Caco-2 (cell line): Measurements from ENCODE around the gene RASSF4. TPM values are rescaled to one million over a fixed set of nuclear protein-coding genes. Genes with fewer than 3 reads are reported as not detected.

Experiments
- BruUV-seq: library from RNA; stranded (reverse); fragments of 400-500 nt; replicated peaks from 2 replicates; lab custom pipeline; 2021; lab: Mats Ljungman, UMichigan
- CTCF ChIA-PET: fragments of 300-600 bp; sonication (Branson Sonifier 250); formaldehyde crosslinking; loops from one replicate; lab custom pipeline; 2022; ENCODE audit warnings: antibody characterized with exemption; lab: Charles Lee
- POLR2A ChIA-PET: fragments of 300-600 bp; sonication (Branson Sonifier 250); formaldehyde crosslinking; loops from one replicate; lab custom pipeline; 2022; ENCODE audit warnings: antibody characterized with exemption; lab: Charles Lee
- DNase-seq, 2 experiments: peaks; one replicate each; pipeline versions ENCODE4 v3.0.0 to v3.0.0-alpha.2; 2020 to 2022
- H3K27me3 ChIP-seq: replicated peaks from 2 replicates; pipeline ENCODE4 v1.6.0; 2011; ENCODE audit warnings: low read length; ENCODE audit not compliant: control insufficient read depth, insufficient read depth
- H3K36me3 ChIP-seq: 2 replicates; pipeline ENCODE4 v1.5.1; 2011; ENCODE audit warnings: low read length; ENCODE audit not compliant: control insufficient read depth, insufficient read depth
- H3K4me1 ChIP-seq: fragments of 250-450 bp; sonication (Bioruptor Pico); 2 replicates; pipeline ENCODE4 v1.5.1; 2020; ENCODE audit warnings: mild to moderate bottlenecking
- H3K4me3 ChIP-seq: 2 replicates; pipeline ENCODE4 v1.5.1; 2011; ENCODE audit warnings: low read depth, mild to moderate bottlenecking, control low read depth, low read length
- H3K9me3 ChIP-seq: fragments of 250-450 bp; sonication (Bioruptor Pico); 2 replicates; pipeline ENCODE4 v1.5.1; 2020; ENCODE audit warnings: mild to moderate bottlenecking, moderate library complexity
- H3K27ac Mint-ChIP-seq: one replicate; pipeline ENCODE4 v1.8.0; 2022; ENCODE audit warnings: mixed read lengths; ENCODE audit not compliant: unreplicated experiment
- H3K27me3 Mint-ChIP-seq: one replicate; pipeline ENCODE4 v1.8.0; 2022; ENCODE audit warnings: mixed read lengths; ENCODE audit not compliant: insufficient read depth, unreplicated experiment
- H3K36me3 Mint-ChIP-seq: one replicate; pipeline ENCODE4 v1.8.0; 2022; ENCODE audit warnings: mild to moderate bottlenecking, mixed read lengths; ENCODE audit not compliant: insufficient read depth, unreplicated experiment
- H3K4me1 Mint-ChIP-seq: one replicate; pipeline ENCODE4 v1.8.0; 2022; ENCODE audit warnings: low read depth, mixed read lengths; ENCODE audit not compliant: unreplicated experiment
- H3K4me3 Mint-ChIP-seq: one replicate; pipeline ENCODE4 v1.8.0; 2022; ENCODE audit warnings: mild to moderate bottlenecking, moderate library complexity, mixed read lengths; ENCODE audit not compliant: unreplicated experiment
- H3K9me3 Mint-ChIP-seq: one replicate; pipeline ENCODE4 v1.8.0; 2022; ENCODE audit warnings: mixed read lengths; ENCODE audit not compliant: unreplicated experiment
- intact Hi-C: fragments of 100-400 bp; cut with micrococcal nuclease; formaldehyde crosslinking; loops from one replicate; pipeline ENCODE4 v1.10.0; 2022; ENCODE audit not compliant: unreplicated experiment
- total RNA-seq: library from RNA; stranded (reverse); gene quantifications from 2 replicates; pipeline ENCODE4 v1.2.3, GENCODE V29; 2022
- TF ChIP-seq, protein P1 (sequence below), 2 experiments: fragments of 200-600 bp in 1 of 2; IDR thresholded peaks; 1 replicate in 1 of 2; 2 replicates in 1 of 2; pipeline versions ENCODE4 v1.5.1 to v1.8.0; 2011 to 2022; ENCODE audit warnings: antibody characterized with exemption in 1 of 2, control low read depth in 1 of 2, inconsistent platforms in 1 of 2, low read depth in 1 of 2, low read length in 1 of 2, mild to moderate bottlenecking in 1 of 2, moderate library complexity in 1 of 2; ENCODE audit not compliant: insufficient read depth in 1 of 2, severe bottlenecking in 1 of 2, unreplicated experiment in 1 of 2

The RASSF4 gene
- total RNA-seq, 1 experiment from 2014 or later, result 55.6 TPM

GRCh38 chr10:44971434-44971833 lies 11.8 kb downstream of the RASSF4 start:
- 0 out of 2 replicates have a peak, but pooled peaks cover 4% of the 10 kb centered on the region for H3K36me3 ChIP-seq
- H3K4me3 ChIP-seq, result no peak overlapping the region
- no peak for DNase-seq
- H3K9me3 ChIP-seq, result no peaks in the 10 kb centered on the region
- Mint-ChIP-seq H3K4me1 (peaks cover 12% of the 10 kb centered on the region), H3K27ac (no peak overlapping the region), H3K36me3 (peaks cover 7% of the 10 kb centered on the region), H3K9me3 (no peaks in the 10 kb centered on the region), H3K4me3 (no peak overlapping the region), H3K27me3 (no peaks in the 10 kb centered on the region)
- H3K4me1 ChIP-seq, result peaks cover 48% of the 10 kb centered on the region
- ChIA-PET POLR2A (no interaction called here), CTCF (no interaction called here)
- intact Hi-C loops, result no loop called here
- BruUV-seq, result no TSS peak
- no peaks in the 10 kb centered on the region for H3K27me3 ChIP-seq
- TF ChIP-seq, protein P1, sequence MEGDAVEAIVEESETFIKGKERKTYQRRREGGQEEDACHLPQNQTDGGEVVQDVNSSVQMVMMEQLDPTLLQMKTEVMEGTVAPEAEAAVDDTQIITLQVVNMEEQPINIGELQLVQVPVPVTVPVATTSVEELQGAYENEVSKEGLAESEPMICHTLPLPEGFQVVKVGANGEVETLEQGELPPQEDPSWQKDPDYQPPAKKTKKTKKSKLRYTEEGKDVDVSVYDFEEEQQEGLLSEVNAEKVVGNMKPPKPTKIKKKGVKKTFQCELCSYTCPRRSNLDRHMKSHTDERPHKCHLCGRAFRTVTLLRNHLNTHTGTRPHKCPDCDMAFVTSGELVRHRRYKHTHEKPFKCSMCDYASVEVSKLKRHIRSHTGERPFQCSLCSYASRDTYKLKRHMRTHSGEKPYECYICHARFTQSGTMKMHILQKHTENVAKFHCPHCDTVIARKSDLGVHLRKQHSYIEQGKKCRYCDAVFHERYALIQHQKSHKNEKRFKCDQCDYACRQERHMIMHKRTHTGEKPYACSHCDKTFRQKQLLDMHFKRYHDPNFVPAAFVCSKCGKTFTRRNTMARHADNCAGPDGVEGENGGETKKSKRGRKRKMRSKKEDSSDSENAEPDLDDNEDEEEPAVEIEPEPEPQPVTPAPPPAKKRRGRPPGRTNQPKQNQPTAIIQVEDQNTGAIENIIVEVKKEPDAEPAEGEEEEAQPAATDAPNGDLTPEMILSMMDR (IDR thresholded peaks at IDR 0.05; ENCODE audit: insufficient read depth in 1 of 2, low read depth in 1 of 2, low read length in 1 of 2, severe bottlenecking in 1 of 2, unreplicated experiment in 1 of 2), result no peak

DNA sequence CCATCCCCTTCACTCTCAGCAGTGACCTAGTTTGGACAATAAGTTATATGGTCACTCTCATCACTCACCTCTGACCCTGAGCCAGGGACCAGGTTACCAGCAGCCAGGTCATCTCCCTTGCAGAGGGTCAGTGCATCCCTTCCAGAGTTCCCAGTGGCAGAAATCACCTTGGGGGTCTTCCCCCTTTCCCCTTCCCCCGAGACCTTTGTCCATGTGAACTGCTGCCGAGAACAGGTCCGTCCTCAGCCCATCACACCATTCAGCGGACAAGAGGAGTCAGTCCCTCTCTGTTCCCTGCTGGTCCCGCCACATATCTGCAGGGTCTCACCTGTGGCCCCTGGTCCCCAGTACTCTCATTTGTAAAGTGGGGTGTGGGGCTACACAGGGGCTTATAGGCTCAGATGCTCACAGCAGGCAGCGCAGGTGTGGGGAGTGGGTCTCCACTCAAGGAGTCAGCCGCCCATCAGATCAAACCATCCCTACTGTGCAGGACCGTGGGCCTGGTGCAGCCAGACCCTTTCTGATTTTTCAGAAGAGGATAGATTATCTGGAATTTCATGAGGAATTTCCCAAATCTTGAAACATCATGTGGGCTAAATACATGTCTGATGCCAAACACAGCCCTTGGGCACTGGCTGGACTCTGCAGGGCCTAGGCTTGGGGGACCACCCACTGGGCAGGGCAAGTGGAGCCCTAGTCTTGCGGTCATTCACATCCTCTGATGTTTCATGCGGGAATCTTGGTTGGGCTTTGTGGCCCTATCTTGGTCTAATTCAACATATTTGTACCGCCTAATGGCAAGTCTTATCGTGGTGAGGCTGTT lies 12.5 kb downstream of the RASSF4 start:
- 0 out of 2 replicates have a peak, but pooled peaks cover 4% of the 10 kb centered on the region for H3K36me3 ChIP-seq
- intact Hi-C loops, result no loop called here
- H3K9me3 Mint-ChIP-seq, result no peaks in the 10 kb centered on the region
- no peak overlapping the region for H3K27ac Mint-ChIP-seq
- no peaks in the 10 kb centered on the region for H3K9me3 ChIP-seq
- no peak for DNase-seq
- no peaks in the 10 kb centered on the region for H3K27me3 Mint-ChIP-seq
- TF ChIP-seq, protein P1 (IDR thresholded peaks at IDR 0.05; ENCODE audit: insufficient read depth in 1 of 2, low read depth in 1 of 2, low read length in 1 of 2, severe bottlenecking in 1 of 2, unreplicated experiment in 1 of 2), result no peak
- no peak overlapping the region for H3K4me3 Mint-ChIP-seq
- no TSS peak for BruUV-seq
- H3K4me1 Mint-ChIP-seq, result peaks cover 13% of the 10 kb centered on the region
- peaks cover 48% of the 10 kb centered on the region for H3K4me1 ChIP-seq
- peaks cover 5% of the 10 kb centered on the region for H3K36me3 Mint-ChIP-seq
- no peaks in the 10 kb centered on the region for H3K27me3 ChIP-seq
- H3K4me3 ChIP-seq, result no peak overlapping the region
- POLR2A ChIA-PET, result no interaction called here
- CTCF ChIA-PET, result interaction anchor here (1.3 to 2.6 kb wide), 3 partner anchors 8 to 39 kb away, joined by 5 to 17 read pairs (median 8); no protein-coding TSS in a partner anchor

DNA sequence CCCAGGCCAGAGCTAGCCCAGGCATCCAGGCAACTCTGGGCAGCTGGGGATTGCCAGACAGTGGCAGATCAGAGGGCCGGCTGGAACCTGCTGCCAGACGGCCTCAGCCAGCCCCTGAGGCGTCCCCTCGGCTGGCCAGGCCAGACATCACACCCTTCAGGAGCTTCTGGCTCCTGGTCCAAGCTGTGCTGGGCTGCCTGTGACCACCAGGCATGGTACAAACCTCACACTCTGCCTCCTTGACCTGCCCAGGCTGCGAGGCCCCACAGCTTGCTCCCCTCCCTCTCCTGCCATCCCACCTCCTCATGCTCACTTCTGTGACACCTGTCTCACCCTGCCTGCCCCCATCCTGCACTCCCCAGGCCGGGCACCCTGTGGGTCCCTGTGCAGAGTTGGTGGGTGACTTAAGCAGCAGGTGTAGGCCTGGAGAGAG lies 13.3 kb downstream of the RASSF4 start:
- Mint-ChIP-seq H3K27me3 (no peaks in the 10 kb centered on the region), H3K36me3 (peaks cover 10% of the 10 kb centered on the region), H3K9me3 (no peaks in the 10 kb centered on the region), H3K27ac (no peak overlapping the region), H3K4me3 (no peak overlapping the region), H3K4me1 (peaks cover 16% of the 10 kb centered on the region)
- no peak for DNase-seq
- POLR2A ChIA-PET, result interaction anchor here (0.5 kb wide), 1 partner anchor 622 kb away, joined by 3 read pairs; no protein-coding TSS in a partner anchor
- BruUV-seq, result no TSS peak
- H3K27me3 ChIP-seq, result no peaks in the 10 kb centered on the region
- H3K4me3 ChIP-seq, result no peak overlapping the region
- 0 out of 2 replicates have a peak, but pooled peaks cover 4% of the 10 kb centered on the region for H3K36me3 ChIP-seq
- CTCF ChIA-PET, result interaction anchor here (1.0 to 2.6 kb wide), 4 partner anchors 9 to 40 kb away, joined by 3 to 17 read pairs (median 6); no protein-coding TSS in a partner anchor
- peaks cover 48% of the 10 kb centered on the region for H3K4me1 ChIP-seq
- TF ChIP-seq, protein P1 (IDR thresholded peaks at IDR 0.05; ENCODE audit: insufficient read depth in 1 of 2, low read depth in 1 of 2, low read length in 1 of 2, severe bottlenecking in 1 of 2, unreplicated experiment in 1 of 2), result no peak
- no peaks in the 10 kb centered on the region for H3K9me3 ChIP-seq
- intact Hi-C loops, result no loop called here
